K562 (cell line): ENCODE measurements around the gene API5. TPM values are rescaled to one million over a fixed set of nuclear protein-coding genes. Genes with fewer than 3 reads are reported as not detected.

Experiments used
- ARID3A ChIP-seq: IDR thresholded peaks from 2 replicates; pipeline ENCODE4 v1.6.1; 2012; ENCODE audit warnings: low read depth, low read length, improper control_type of control experiment, borderline replicate concordance
- BCOR ChIP-seq: fragments of 450-650 bp; IDR thresholded peaks from 2 replicates; pipeline ENCODE4 v1.6.1; 2016
- CBX1 ChIP-seq: sonication (generic); IDR thresholded peaks from 2 replicates; pipeline ENCODE4 v1.6.1; 2016; ENCODE audit warnings: antibody characterized with exemption, low read depth, mild to moderate bottlenecking
- CBX2 ChIP-seq: fragments of 200-600 bp; sonication (generic); IDR thresholded peaks from one replicate; pipeline ENCODE4 v1.6.1; 2012; ENCODE audit warnings: mild to moderate bottlenecking, low read length, inconsistent platforms; ENCODE audit not compliant: insufficient read depth, poor library complexity, severe bottlenecking
- DACH1 ChIP-seq: fragments of 450-650 bp; IDR thresholded peaks from 2 replicates; pipeline ENCODE4 v1.6.1; 2018; ENCODE audit not compliant: partially characterized antibody
- E2F3 ChIP-seq: fragments of 250-450 bp; sonication (Bioruptor Pico); IDR thresholded peaks from 2 replicates; pipeline ENCODE4 v1.4.0; 2020; ENCODE audit warnings: mild to moderate bottlenecking
- ETV1 ChIP-seq: fragments of 450-650 bp; conservative IDR thresholded peaks from 2 replicates; pipeline ENCODE4 v1.6.1; 2016; ENCODE audit warnings: missing genetic modification characterization, control low read depth, low read depth, missing compliant biosample characterization
- FOXA3 ChIP-seq, 2 experiments: fragments of 450-650 bp in 1 of 2; sonication (generic) in 1 of 2; formaldehyde crosslinking; IDR thresholded peaks in 1 of 2; conservative IDR thresholded peaks in 1 of 2; 2 replicates each; pipeline versions ENCODE4 v1.4.0 to v1.8.0; 2020 to 2022; ENCODE audit warnings: mild to moderate bottlenecking in 2 of 2, missing genetic modification reagents in 1 of 2
- GABPB2 ChIP-seq: fragments of 250-450 bp; sonication (Bioruptor Pico); conservative IDR thresholded peaks from 2 replicates; pipeline ENCODE4 v1.5.1; 2021; ENCODE audit warnings: mild to moderate bottlenecking
- HDAC3 ChIP-seq: fragments of 450-650 bp; IDR thresholded peaks from 2 replicates; pipeline ENCODE4 v1.6.1; 2018; ENCODE audit warnings: borderline replicate concordance, mild to moderate bottlenecking, moderate library complexity; ENCODE audit not compliant: partially characterized antibody
- JUND ChIP-seq, 2 experiments: IDR thresholded peaks; 2 replicates in 1 of 2; 3 replicates in 1 of 2; pipeline ENCODE4 v1.6.1; 2011; ENCODE audit warnings: borderline replicate concordance in 2 of 2, low read depth in 2 of 2, low read length in 2 of 2, improper control_type of control experiment in 1 of 2, missing biosample characterization in 1 of 2, missing genetic modification characterization in 1 of 2, missing genetic modification reagents in 1 of 2
- KDM5B ChIP-seq: fragments of 200-600 bp; sonication (generic); IDR thresholded peaks from 2 replicates; pipeline ENCODE4 v1.6.1; 2012; ENCODE audit warnings: low read depth, mild to moderate bottlenecking, moderate library complexity, low read length, control low read depth, inconsistent platforms; ENCODE audit not compliant: insufficient replicate concordance
- MTA2 ChIP-seq: fragments of 450-650 bp; IDR thresholded peaks from 2 replicates; pipeline ENCODE4 v1.6.1; 2016; ENCODE audit warnings: low read depth
- MYNN ChIP-seq, 2 experiments: sonication (generic); formaldehyde crosslinking in 1 of 2; IDR thresholded peaks; 2 replicates each; pipeline versions ENCODE4 v1.5.0 to v1.6.1; 2016 to 2020; ENCODE audit warnings: antibody characterized with exemption in 1 of 2, missing genetic modification reagents in 1 of 2
- NFRKB ChIP-seq: fragments of 450-650 bp; IDR thresholded peaks from 2 replicates; pipeline ENCODE4 v1.6.1; 2016; ENCODE audit warnings: low read depth
- PURB ChIP-seq: sonication (generic); formaldehyde crosslinking; IDR thresholded peaks from 2 replicates; pipeline ENCODE4 v1.9.0; 2021; ENCODE audit warnings: low read depth, mild to moderate bottlenecking, missing genetic modification reagents
- RBM39 ChIP-seq: fragments of 200-400 bp; formaldehyde crosslinking; optimal IDR thresholded peaks from 2 replicates; pipeline ENCODE3; 2018; ENCODE audit warnings: low read depth, low read length
- SIN3A ChIP-seq, 2 experiments: fragments of 150-350 bp in 1 of 2; IDR thresholded peaks; 2 replicates each; pipeline ENCODE4 v1.6.1; 2011 to 2016; ENCODE audit warnings: borderline replicate concordance in 2 of 2, low read depth in 2 of 2, low read length in 2 of 2, mild to moderate bottlenecking in 2 of 2, moderate library complexity in 2 of 2; ENCODE audit not compliant: control insufficient read depth in 1 of 2
- SPI1 ChIP-seq: IDR thresholded peaks from 2 replicates; pipeline ENCODE4 v1.6.1; 2011; ENCODE audit warnings: low read depth, low read length, control low read depth, borderline replicate concordance
- TFAM ChIP-seq: fragments of 250-450 bp; sonication (Bioruptor Pico); conservative IDR thresholded peaks from 2 replicates; pipeline ENCODE4 v1.5.0; 2021; ENCODE audit warnings: mild to moderate bottlenecking, moderate library complexity
- XRCC5 ChIP-seq: fragments of 200-400 bp; formaldehyde crosslinking; IDR thresholded peaks from 2 replicates; pipeline ENCODE4 v1.6.1; 2017; ENCODE audit warnings: low read depth, mild to moderate bottlenecking, low read length
- ZC3H11A ChIP-seq: IDR thresholded peaks from 2 replicates; pipeline ENCODE4 v1.6.1; 2012; ENCODE audit warnings: low read depth, low read length, improper control_type of control experiment
- ZNF253 ChIP-seq: fragments of 250-450 bp; sonication (Bioruptor Pico); conservative IDR thresholded peaks from 2 replicates; pipeline ENCODE4 v1.6.1; 2021; ENCODE audit warnings: mild to moderate bottlenecking
- ZNF274 ChIP-seq: IDR thresholded peaks from 2 replicates; pipeline ENCODE4 v1.6.1; 2011; ENCODE audit warnings: low read depth, mild to moderate bottlenecking, low read length, moderate library complexity, borderline replicate concordance
- ZNF507 ChIP-seq: conservative IDR thresholded peaks from 2 replicates; pipeline ENCODE4 v1.6.1; 2017; ENCODE audit warnings: missing genetic modification characterization, missing compliant biosample characterization
- polyA plus RNA-seq, 8 experiments: library from polyadenylated mRNA; depleted of rRNA in 4 of 8; stranded (reverse) in 5 of 8; unstranded in 3 of 8; fragments of >200 nt; fragmentation: Nextera tagmentation in 2 of 8; fragmentation: Illumina TruSeq in 1 of 8; extraction: Ambion mirVana in 2 of 8; extraction: Trizol in 1 of 8; gene quantifications; 2 replicates each; pipeline versions ENCODE4 v1.2.1 to v1.2.3, GENCODE V29; 2011 to 2014; ENCODE audit warnings: inconsistent platforms in 1 of 8, missing spikeins in 1 of 8
- total RNA-seq, 7 experiments: library from RNA; depleted of rRNA in 6 of 7; stranded (reverse); fragments of >200 nt in 6 of 7; fragmentation: Illumina TruSeq in 2 of 7; extraction: Trizol in 2 of 7; gene quantifications; 2 replicates each; pipeline versions ENCODE4 v1.2.1 to v1.2.3, GENCODE V29; 2011 to 2021; ENCODE audit warnings: low replicate concordance in 1 of 7

API5 gene
- total and polyA plus RNA-seq, 9 of the 15 experiments (the other 6 are each of a cell fraction or from before 2014, with no cell fraction given) = 59.8 to 146 (median 123) TPM

GRCh38 chr11:43311791-43312607 lies at the start of gene API5 (continued):
- TF ChIP-seq ARID3A (peak; percentile 49; the same call in 1 of the 2 replicates), ZNF274 (no peak), ZNF507 (no peak), PURB (CRISPR knock-in tag) (no peak), SIN3A (IDR thresholded peaks at IDR 0.05; ENCODE audit: borderline replicate concordance in 2 of 2, control insufficient read depth in 1 of 2, low read depth in 2 of 2, low read length in 2 of 2) (peak; percentile 17 to 81; a peak in 2 of 4 replicates), ZNF253 (CRISPR knock-in tag) (no peak), KDM5B (peak; percentile 85), FOXA3 (CRISPR knock-in tag; conservative IDR thresholded peaks at IDR 0.05 in 1 of 2, IDR thresholded peaks at IDR 0.05 in 1 of 2) (no peak), NFRKB (no peak), GABPB2 (CRISPR knock-in tag) (no peak), DACH1 (peak; percentile 30), ZC3H11A (0 out of 2 replicates have a peak, but pooled peaks have one; percentile 80), MYNN (IDR thresholded peaks at IDR 0.05) (no peak), MYNN (CRISPR knock-in tag; IDR thresholded peaks at IDR 0.05) (no peak), HDAC3 (peak; percentile 34), RBM39 (no peak), E2F3 (CRISPR knock-in tag) (peak; percentile 49; the same call in 1 of the 2 replicates), CBX1 (peak; percentile 84; the same call in 1 of the 2 replicates), JUND (IDR thresholded peaks at IDR 0.05; ENCODE audit: borderline replicate concordance, low read depth, low read length) (peak; percentile 77), JUND (tag; IDR thresholded peaks at IDR 0.05; ENCODE audit: borderline replicate concordance, low read depth, low read length) (no peak; the same call in 2 of the 3 replicates), SPI1 (no peak), MTA2 (no peak), CBX2 (no peak), XRCC5 (peak; percentile 67; the same call in 1 of the 2 replicates), ETV1 (0 out of 2 replicates have a peak, but pooled peaks have one; percentile 15), TFAM (CRISPR knock-in tag) (no peak), BCOR (peak; percentile 22; the same call in 1 of the 2 replicates)
